ENCODE results near the gene PEX5L.
A peak's percentile ranks its signal among the peaks of the same experiment; 100 is the strongest.
"Not testable (repeated sequence)": the region's sequence is repeated elsewhere in the genome, so short reads cannot be mapped to it uniquely, and the experiment has no call there.

PEX5L gene

GRCh38 chr3:180036671-180037455 lies at the start of gene PEX5L:
Gene PEX5L, minus strand, starts transcription at chr3:180036937. Its CDS starts 338 bp downstream, at chr3:180036599.
- peak; percentile 61 for DNase-seq

GRCh38 chr3:180085122-180085710 lies 48.5 kb upstream of the PEX5L start:
- no peak for DNase-seq

GRCh38 chr3:180082699-180083098 lies 46.0 kb upstream of the PEX5L start:
- no peak for DNase-seq

GRCh38 chr3:180078592-180078991 lies 41.9 kb upstream of the PEX5L start:
- no peak for DNase-seq

- no peak for DNase-seq
These were observed 36.8 kb upstream of the PEX5L start for GRCh38 chr3:180073561-180073960.

DNA sequence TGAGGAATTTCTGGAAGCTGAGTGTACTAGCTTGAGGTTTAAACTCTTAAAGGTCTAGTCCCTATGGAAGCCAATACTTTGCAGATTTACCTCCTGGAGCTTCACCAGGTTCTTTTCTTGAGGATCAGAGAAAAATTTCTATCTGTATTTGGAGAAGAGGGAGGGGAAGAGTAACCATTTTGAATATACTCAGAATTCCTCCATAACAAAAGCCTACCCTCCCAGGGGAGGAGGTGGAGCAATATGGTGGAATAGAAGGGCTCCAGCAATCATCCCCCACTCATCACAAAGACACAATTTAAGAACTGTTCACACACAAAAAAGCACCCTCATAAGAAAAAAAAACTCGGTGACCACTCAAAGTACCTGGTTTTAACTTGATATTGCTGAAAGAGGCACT lies 36.0 kb upstream of the PEX5L start:
- no peak for DNase-seq

DNA sequence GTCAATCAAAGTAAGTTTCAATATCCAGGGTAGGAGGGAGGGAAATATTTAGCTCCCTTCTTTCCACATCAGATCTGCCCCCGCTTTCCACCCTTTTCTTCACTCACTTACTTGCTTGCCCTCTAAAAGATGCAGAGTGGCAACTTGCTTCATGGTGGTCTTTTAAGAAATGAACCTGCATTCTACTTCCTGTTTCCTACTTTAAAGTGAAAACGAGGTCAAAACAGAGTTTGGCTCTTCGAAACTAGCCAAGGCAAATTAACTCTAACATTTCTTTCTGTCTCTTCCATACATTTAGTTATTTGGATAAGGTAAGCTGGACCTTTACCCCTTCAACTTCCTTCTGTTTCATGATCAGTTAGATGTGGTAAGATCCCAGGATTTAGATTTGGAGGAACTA lies 34.2 kb upstream of the PEX5L start:
- no peak for DNase-seq

GRCh38 chr3:180068023-180068422 lies 31.3 kb upstream of the PEX5L start:
- no peak for DNase-seq

DNA sequence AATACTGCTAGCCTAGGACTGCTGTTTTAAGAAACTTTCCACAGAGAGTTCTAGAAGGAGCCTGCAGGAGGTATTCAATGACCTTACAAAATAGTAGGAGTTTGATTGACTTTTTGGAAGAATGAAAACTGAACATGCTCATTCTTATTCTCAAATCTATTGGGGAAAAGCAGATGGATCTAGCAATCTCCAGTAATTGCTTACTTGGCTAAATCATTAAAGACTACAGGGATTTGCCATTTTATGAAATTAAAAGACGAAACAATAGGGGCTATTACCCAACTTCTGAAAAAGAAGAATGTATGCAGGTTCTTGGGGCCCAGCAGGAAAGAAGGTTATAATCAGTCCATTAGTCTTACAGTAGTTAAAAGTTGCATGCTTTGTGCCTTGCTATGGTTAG lies 29.9 kb upstream of the PEX5L start:
- no peak for DNase-seq

GRCh38 chr3:180063783-180064182 lies 27.0 kb upstream of the PEX5L start:
- DNase-seq = no peak

- DNase-seq = no peak
These were observed 26.0 kb upstream of the PEX5L start for GRCh38 chr3:180062771-180063170.

GRCh38 chr3:180059356-180059755 lies 22.6 kb upstream of the PEX5L start:
- DNase-seq = no peak

- DNase-seq = no peak
These were observed 21.5 kb upstream of the PEX5L start for GRCh38 chr3:180058238-180058637.

- not testable (repeated sequence) for DNase-seq
These were observed 18.9 kb upstream of the PEX5L start for GRCh38 chr3:180055656-180056055.

DNA sequence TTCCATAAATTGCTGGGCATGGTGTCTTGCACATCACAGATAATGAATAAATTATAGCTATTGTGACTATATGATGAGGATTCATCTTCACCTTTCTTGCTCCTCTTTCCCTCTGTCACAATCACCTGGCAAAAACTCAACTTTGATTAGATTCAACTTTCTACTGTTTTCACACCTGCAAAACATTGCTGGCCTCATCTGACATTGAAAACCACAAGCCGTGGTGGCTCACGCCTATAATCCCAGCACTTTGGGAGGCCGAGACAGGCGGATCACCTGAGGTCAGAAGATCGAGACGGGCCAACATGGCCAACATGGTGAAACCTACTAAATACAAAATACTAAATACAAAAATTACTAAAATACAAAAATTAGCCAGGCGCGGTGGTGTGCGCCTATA lies 12.7 kb upstream of the PEX5L start:
- no peak for DNase-seq

- no peak for DNase-seq
These were observed 12.1 kb upstream of the PEX5L start for GRCh38 chr3:180048840-180049239.

- no peak for DNase-seq
These were observed 11.4 kb upstream of the PEX5L start for GRCh38 chr3:180048103-180048502.

- DNase-seq = no peak
These were observed 4.2 kb upstream of the PEX5L start for GRCh38 chr3:180040966-180041365.

GRCh38 chr3:180036092-180036670 lies 556 bp downstream of the PEX5L start:
- DNase-seq = no peak

DNA sequence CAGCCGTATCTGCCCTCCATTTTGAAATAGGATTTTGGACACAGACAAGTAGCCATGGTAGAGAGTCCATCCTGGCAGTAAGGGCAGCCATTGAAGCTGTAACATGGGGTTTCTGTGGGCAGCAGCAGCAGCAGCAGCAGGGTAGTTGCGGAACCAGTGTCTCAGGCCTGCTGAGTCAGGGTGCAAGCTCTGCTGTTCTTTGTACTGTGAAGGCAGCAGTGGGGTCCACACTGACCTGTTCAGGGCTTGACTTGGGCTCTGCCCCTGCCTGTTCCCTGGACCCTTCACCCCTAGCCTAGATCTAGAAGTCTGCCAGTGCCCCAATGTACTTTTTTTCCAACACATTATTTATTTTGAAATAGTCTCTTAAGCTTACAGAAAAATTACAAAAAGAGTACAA lies 9.7 kb downstream of the PEX5L start:
- DNase-seq = no peak

- no peak for DNase-seq
These were observed 18.2 kb downstream of the PEX5L start for GRCh38 chr3:180018543-180018942.

DNA sequence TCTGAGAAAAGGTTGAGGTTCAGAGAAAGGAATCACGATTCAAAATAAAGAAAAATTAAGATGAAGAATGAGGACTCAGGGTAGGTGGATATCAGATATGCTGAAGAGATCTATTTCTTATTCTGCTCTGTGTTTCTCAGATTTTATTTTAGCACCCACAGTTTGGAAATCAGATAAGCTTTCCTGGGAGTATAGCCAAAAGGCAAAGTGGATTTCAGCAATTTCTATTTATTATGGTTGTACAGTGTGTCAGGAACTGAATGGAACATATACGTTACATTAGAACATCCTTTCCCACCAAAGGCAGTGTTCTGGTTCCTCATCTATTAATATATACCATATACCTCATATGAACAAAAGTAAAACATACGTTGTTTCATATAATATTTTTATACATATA lies 18.9 kb downstream of the PEX5L start:
- DNase-seq = no peak

GRCh38 chr3:180011927-180012326 lies 24.8 kb downstream of the PEX5L start:
- peak; percentile 29 for DNase-seq

DNA sequence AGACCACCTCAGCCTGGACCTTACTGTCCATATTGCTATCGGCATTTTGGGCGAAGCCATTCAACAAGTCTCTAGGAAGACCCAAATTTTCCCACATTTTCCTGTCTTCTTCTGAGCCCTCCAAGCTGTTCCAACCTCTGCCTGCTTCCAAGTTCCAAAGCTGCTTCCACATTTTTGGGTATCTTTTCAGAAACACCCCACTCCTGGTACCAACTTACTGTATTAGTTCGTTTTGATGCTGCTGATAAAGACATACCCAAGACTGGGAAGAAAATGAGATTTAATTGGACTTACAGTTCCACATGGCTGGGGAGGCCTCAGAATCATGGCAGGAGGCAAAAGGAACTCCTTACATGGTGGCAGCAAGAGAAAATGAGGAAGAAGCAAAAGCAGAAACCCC lies 28.4 kb downstream of the PEX5L start:
- DNase-seq = not testable (repeated sequence)

Measured in DMS 273 treated with DMSO at 0.1 percent for 48 hours (cell line).